NB4 (cell line): ENCODE measurements around the gene APOB.

Experiments
- DNase-seq: peaks from one replicate; pipeline ENCODE4 v3.0.0; 2010; ENCODE audit warnings: low read depth
- H3K4me3 ChIP-seq: one replicate; pipeline ENCODE4 v1.5.1; 2011; ENCODE audit warnings: mild to moderate bottlenecking, low read depth, low read length, moderate library complexity
- MYC ChIP-seq: IDR thresholded peaks from 2 replicates; pipeline ENCODE4 v1.6.1; 2011; ENCODE audit warnings: low read depth, low read length
- POLR2A ChIP-seq: IDR thresholded peaks from 2 replicates; pipeline ENCODE4 v1.6.1; 2011; ENCODE audit warnings: mild to moderate bottlenecking; ENCODE audit not compliant: insufficient read length; ENCODE audit errors: extremely low read depth
- TF ChIP-seq, protein P1 (sequence below): IDR thresholded peaks from one replicate; pipeline ENCODE4 v1.5.1; 2012; ENCODE audit warnings: low read depth, low read length
- TF ChIP-seq, protein P2 (sequence below): IDR thresholded peaks from 2 replicates; pipeline ENCODE4 v1.6.1; 2011; ENCODE audit warnings: low read depth, low read length

APOB gene

DNA sequence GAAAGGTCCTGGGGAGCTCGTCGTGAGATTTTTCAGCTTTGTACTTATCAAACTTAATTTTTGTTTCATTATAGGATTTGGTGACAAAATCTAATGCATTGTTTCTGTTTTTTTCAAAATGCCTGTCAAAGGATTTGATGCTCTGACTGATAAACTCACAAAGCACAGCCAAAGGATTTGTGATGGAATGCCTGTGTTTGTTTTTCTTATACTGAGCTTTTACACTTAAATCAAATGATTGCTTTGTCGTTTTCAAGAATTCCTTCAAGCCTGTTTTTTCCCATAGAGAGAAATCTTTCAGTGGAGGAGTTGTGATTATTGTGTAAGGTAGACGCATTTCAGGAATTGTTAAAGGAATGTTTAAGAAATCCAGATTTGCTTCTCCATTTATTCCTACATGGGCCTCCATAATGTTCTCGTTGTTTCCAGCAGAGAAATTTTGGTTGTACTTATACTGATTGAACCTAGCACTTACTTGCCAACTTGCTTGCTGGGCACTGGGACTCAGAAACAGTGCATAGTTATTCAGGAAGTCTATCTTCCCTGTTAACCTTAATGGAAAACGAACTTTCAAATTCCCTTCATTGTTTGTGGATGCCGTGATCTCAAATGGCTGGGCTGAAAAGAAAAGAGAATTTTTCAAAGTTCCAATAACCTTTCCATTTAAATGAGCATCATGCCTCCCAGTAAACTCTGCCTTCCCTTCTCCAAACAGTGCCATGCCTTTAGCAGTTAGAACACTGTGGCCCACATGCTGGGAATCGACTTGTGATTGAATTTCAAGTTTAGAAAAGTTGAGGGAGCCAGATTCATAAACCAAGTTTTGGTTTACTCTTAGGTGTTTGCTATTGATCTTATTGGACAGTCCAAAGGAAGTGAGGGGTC, 36.5 kb downstream of the APOB start:
- TF ChIP-seq, protein P1, sequence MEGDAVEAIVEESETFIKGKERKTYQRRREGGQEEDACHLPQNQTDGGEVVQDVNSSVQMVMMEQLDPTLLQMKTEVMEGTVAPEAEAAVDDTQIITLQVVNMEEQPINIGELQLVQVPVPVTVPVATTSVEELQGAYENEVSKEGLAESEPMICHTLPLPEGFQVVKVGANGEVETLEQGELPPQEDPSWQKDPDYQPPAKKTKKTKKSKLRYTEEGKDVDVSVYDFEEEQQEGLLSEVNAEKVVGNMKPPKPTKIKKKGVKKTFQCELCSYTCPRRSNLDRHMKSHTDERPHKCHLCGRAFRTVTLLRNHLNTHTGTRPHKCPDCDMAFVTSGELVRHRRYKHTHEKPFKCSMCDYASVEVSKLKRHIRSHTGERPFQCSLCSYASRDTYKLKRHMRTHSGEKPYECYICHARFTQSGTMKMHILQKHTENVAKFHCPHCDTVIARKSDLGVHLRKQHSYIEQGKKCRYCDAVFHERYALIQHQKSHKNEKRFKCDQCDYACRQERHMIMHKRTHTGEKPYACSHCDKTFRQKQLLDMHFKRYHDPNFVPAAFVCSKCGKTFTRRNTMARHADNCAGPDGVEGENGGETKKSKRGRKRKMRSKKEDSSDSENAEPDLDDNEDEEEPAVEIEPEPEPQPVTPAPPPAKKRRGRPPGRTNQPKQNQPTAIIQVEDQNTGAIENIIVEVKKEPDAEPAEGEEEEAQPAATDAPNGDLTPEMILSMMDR: no peak
- TF ChIP-seq, protein P2, sequence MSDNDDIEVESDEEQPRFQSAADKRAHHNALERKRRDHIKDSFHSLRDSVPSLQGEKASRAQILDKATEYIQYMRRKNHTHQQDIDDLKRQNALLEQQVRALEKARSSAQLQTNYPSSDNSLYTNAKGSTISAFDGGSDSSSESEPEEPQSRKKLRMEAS: no peak
- no peak for TF ChIP-seq POLR2A
- no peak for TF ChIP-seq MYC
- no peak for DNase-seq
- no peak overlapping the region for H3K4me3 ChIP-seq

DNA sequence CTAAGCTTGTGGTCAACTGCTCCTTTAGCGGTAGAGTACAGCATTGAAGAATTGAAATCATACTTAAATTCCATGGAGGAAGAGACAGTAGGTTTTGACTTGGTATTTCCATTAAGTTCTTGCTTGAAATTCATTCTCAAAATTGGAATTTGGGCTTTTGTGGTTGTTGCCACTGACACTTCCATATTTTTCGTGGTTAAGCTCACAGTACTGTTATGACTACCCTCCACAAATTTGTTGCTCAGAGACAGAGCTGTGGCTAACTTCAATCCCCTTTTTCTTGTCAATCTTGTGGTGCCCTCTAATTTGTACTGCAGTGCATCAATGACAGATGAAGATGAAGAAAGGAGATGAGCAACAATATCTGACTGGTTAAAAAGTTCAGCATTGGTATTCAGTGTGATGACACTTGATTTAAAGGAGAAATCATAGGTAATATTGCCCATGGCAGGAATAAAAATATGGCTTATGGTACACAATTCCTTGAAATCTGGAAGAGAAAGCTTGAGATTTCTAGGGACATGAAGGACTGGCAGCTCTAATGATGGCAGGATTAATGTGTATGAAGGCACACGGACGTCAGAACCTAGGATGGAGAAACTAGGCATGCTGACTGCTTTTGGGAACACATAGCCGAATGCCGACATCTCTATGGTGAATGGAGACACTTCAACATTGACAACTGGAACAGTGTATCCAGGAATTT, 37.3 kb downstream of the APOB start:
- H3K4me3 ChIP-seq: no peak overlapping the region
- DNase-seq: no peak
- TF ChIP-seq, protein P2: no peak
- TF ChIP-seq POLR2A (no peak), MYC (no peak)
- TF ChIP-seq, protein P1: no peak

DNA sequence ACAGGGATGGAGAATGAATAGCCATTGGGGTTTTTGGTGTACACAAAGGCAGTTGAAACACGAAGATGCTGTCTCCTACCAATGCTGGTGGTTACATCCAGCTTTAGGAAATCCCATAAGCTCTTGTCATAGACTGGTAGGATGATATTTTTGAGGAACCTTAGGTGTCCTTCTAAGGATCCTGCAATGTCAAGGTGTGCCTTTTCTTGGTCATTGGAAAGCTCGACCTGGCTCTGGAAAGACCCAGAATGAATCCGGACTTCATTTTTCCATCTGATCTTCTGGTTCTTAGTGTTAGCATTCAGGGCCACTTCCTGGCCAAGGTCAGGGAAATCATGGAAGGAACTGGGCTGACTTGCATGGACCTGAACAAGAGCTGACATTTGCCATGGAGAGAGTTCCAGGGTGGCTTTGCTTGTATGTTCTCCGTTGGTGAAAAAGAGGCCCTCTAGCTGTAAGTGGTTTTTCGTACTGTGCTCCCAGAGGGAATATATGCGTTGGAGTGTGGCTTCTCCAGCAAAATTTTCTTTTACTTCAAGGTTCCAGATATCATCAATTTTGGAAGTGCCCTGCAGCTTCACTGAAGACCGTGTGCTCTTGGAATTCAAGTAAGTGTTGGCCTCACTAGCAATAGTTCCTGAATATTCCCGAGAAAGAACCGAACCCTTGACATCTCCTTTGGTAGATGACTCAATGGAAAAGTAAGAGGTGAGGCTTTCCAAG, 38.0 kb downstream of the APOB start:
- DNase-seq: no peak
- TF ChIP-seq, protein P2: no peak
- no peak for TF ChIP-seq MYC
- TF ChIP-seq POLR2A: no peak
- TF ChIP-seq, protein P1: no peak
- H3K4me3 ChIP-seq: no peak overlapping the region

DNA sequence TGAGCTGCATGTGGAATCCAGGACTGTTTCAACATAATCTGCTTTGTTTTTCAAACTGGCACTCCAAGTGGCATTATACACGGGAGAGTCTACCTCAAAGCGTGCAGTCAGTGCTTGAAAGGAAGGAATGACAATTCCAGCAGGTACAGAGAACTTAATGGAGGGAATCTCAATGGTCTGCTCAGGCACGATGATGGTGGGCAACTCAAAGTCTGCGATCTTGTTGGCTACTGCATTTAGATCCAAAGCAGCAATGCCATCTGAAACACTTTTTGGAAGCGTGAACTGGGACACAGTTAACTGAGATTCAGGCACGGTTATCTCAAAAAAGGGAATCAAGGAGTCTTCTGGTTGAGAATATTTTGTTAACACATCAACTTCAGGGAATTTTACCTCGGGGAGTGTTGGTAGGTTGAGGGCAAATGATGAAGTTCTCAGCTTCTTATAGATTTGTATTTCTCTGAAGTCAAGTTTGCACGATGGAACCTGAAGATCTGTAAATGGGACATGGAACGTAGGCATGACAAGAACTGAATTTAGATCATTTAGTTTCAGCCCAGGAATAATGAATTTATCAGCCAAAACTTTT, 38.7 kb downstream of the APOB start:
- no peak overlapping the region for H3K4me3 ChIP-seq
- TF ChIP-seq MYC (no peak), POLR2A (no peak)
- TF ChIP-seq, protein P2: no peak
- TF ChIP-seq, protein P1: no peak
- DNase-seq: no peak

DNA sequence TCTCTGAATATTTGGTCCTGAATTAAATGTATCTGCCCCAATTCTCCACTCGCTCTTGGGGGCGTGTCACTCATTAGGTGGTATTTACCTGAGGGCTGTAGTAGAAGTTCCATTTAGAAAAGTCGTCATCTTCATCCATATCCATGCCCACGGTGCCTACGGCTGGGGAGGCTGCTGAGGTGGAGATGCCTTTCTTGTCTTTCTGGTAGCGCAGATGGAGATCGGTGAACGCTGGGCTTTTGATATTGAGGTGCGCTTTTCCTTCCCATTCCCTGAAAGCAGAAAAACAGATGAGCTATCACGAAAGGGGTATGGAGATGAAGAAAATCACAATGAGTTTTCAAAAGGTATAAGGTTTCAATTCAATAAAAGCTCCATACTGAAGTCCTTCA, 39.7 kb downstream of the APOB start:
- no peak overlapping the region for H3K4me3 ChIP-seq
- TF ChIP-seq, protein P2: no peak
- TF ChIP-seq POLR2A (no peak), MYC (no peak)
- TF ChIP-seq, protein P1: no peak
- no peak for DNase-seq
